ENCODE results near the gene RPUSD2. TPM values are rescaled to one million over a fixed set of nuclear protein-coding genes. Genes with fewer than 3 reads are reported as not detected.

Gene RPUSD2
- total RNA-seq, 1 donor from 2014 or later, result 10.9 TPM

DNA sequence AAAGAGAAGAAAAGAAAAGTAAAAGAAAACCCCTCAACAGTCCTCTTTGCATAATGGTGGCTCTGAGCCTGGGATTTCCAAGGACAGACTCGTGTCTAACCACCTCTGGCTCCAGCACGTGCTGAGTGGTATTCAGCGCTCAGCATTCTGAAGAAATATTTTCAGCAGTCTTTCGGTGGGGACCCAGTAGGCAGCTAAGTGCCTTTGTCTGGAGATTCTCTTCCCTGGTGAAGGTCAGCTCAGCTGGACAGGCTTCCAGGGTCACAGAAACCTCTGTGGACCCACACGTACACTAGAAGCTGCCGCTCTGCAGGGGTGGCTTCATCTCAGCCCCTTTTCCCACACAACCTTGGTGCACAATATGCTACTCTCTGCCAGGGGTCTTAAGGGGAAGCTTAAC lies 40.3 kb upstream of the RPUSD2 start:
- no peak overlapping the region for H2AFZ ChIP-seq (ENCODE audit: low read depth, low read length)
- H3K4me2 ChIP-seq (ENCODE audit: low read length), result no peak overlapping the region
- no peaks in the 10 kb centered on the region for H4K20me1 ChIP-seq (ENCODE audit: insufficient read depth, low read length)
- H3K9me3 ChIP-seq (ENCODE audit: insufficient read depth, low read depth, low read length), result no peaks in the 10 kb centered on the region
- Mint-ChIP-seq H3K27ac (ENCODE audit: unreplicated experiment) (no peak overlapping the region), H3K4me1 (ENCODE audit: low read depth, unreplicated experiment) (no peaks in the 10 kb centered on the region), H3K4me3 (ENCODE audit: unreplicated experiment) (no peak overlapping the region), H3K36me3 (ENCODE audit: low read depth, unreplicated experiment) (no peaks in the 10 kb centered on the region), H3K27me3 (ENCODE audit: low read depth, unreplicated experiment) (no peaks in the 10 kb centered on the region), H3K9me3 (ENCODE audit: unreplicated experiment) (no peaks in the 10 kb centered on the region)
- TF ChIP-seq EZH2 (IDR thresholded peaks at IDR 0.05; ENCODE audit: insufficient read depth, low read length), result no peak
- TF ChIP-seq, protein P1, sequence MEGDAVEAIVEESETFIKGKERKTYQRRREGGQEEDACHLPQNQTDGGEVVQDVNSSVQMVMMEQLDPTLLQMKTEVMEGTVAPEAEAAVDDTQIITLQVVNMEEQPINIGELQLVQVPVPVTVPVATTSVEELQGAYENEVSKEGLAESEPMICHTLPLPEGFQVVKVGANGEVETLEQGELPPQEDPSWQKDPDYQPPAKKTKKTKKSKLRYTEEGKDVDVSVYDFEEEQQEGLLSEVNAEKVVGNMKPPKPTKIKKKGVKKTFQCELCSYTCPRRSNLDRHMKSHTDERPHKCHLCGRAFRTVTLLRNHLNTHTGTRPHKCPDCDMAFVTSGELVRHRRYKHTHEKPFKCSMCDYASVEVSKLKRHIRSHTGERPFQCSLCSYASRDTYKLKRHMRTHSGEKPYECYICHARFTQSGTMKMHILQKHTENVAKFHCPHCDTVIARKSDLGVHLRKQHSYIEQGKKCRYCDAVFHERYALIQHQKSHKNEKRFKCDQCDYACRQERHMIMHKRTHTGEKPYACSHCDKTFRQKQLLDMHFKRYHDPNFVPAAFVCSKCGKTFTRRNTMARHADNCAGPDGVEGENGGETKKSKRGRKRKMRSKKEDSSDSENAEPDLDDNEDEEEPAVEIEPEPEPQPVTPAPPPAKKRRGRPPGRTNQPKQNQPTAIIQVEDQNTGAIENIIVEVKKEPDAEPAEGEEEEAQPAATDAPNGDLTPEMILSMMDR (IDR thresholded peaks at IDR 0.05; ENCODE audit: insufficient read depth, low read depth, low read length), result no peak
- H3K36me3 ChIP-seq (ENCODE audit: insufficient read depth, low read length), result no peaks in the 10 kb centered on the region
- H3K4me3 ChIP-seq (ENCODE audit: insufficient read depth, low read depth, low read length), result no peak overlapping the region
- no peaks in the 10 kb centered on the region for H3K4me1 ChIP-seq (ENCODE audit: insufficient read depth, low read length)
- H3K9ac ChIP-seq (ENCODE audit: low read length), result no peak overlapping the region
- H3K27me3 ChIP-seq (ENCODE audit: insufficient read depth, low read length), result no peaks in the 10 kb centered on the region
- DNase-seq (ENCODE audit: low read depth) (no peak), FAIRE-seq (no peak)
- H3K27ac ChIP-seq (ENCODE audit: low read depth, low read length), result no peak overlapping the region
- no peaks in the 10 kb centered on the region for H3K79me2 ChIP-seq (ENCODE audit: insufficient read depth, low read length)

DNA sequence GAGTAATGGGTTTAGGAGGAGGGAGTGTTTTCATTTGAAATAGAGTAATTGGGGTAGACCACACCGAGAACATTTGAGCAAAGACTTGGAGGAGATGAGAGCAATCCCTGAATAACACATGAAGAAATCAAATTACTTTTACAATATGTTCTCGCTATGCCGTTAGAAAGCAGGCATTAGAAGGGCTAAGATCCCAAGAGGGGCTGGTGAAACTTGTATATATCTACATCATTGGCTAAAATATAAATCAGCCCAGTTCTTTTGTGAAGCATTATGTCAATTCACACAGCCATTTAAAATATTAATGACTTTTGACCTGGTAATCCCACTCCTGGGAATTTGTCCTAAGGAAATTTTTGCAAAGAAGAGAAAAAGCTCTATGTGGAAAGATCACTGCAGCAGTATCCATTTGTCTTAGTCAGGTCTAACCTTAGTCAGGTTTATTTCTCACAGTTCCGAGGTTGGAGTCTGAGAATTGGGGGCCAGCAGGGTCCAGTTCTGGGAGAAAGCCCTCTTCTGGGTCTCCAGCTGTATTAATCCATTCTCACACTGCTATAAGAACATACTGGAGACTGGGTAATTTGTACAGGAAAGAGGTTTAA lies 35.2 kb upstream of the RPUSD2 start:
- H3K4me3 Mint-ChIP-seq (ENCODE audit: unreplicated experiment), result no peak overlapping the region
- no peak overlapping the region for H3K9ac ChIP-seq (ENCODE audit: low read length)
- no peaks in the 10 kb centered on the region for H3K9me3 ChIP-seq (ENCODE audit: insufficient read depth, low read depth, low read length)
- no peaks in the 10 kb centered on the region for H3K27me3 ChIP-seq (ENCODE audit: insufficient read depth, low read length)
- no peak overlapping the region for H3K27ac ChIP-seq (ENCODE audit: low read depth, low read length)
- H4K20me1 ChIP-seq (ENCODE audit: insufficient read depth, low read length), result no peaks in the 10 kb centered on the region
- no peak overlapping the region for H3K4me2 ChIP-seq (ENCODE audit: low read length)
- no peak overlapping the region for H3K27ac Mint-ChIP-seq (ENCODE audit: unreplicated experiment)
- H3K79me2 ChIP-seq (ENCODE audit: insufficient read depth, low read length), result no peaks in the 10 kb centered on the region
- no peaks in the 10 kb centered on the region for H3K4me1 ChIP-seq (ENCODE audit: insufficient read depth, low read length)
- no peaks in the 10 kb centered on the region for H3K36me3 ChIP-seq (ENCODE audit: insufficient read depth, low read length)
- no peaks in the 10 kb centered on the region for H3K27me3 Mint-ChIP-seq (ENCODE audit: low read depth, unreplicated experiment)
- no peak overlapping the region for H3K4me3 ChIP-seq (ENCODE audit: insufficient read depth, low read depth, low read length)
- no peak for TF ChIP-seq EZH2 (IDR thresholded peaks at IDR 0.05; ENCODE audit: insufficient read depth, low read length)
- TF ChIP-seq, protein P1 (IDR thresholded peaks at IDR 0.05; ENCODE audit: insufficient read depth, low read depth, low read length), result no peak
- no peaks in the 10 kb centered on the region for H3K9me3 Mint-ChIP-seq (ENCODE audit: unreplicated experiment)
- no peaks in the 10 kb centered on the region for H3K4me1 Mint-ChIP-seq (ENCODE audit: low read depth, unreplicated experiment)
- no peak overlapping the region for H2AFZ ChIP-seq (ENCODE audit: low read depth, low read length)
- FAIRE-seq, result no peak
- no peak for DNase-seq (ENCODE audit: low read depth)
- peaks cover 14% of the 10 kb centered on the region for H3K36me3 Mint-ChIP-seq (ENCODE audit: low read depth, unreplicated experiment)

DNA sequence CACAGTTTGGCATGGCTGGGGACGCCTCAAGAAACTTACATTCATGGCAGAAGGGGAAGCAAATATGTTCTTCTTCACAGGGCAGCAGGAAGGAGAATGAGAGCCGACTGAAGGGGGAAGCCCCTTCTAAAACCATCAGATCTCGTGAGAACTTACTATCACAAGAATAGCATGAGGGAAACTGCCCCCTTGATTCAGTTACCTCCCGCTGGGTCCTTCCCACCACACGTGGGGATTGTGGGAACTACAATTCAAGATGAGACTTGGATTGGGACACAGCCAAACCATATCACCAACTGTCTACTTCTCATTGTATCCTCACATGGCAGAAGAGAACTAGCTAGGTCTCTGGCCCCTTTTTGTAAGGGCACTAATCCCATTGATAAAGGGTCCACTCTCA lies 34.7 kb upstream of the RPUSD2 start:
- FAIRE-seq (no peak), DNase-seq (ENCODE audit: low read depth) (no peak)
- no peaks in the 10 kb centered on the region for H3K9me3 ChIP-seq (ENCODE audit: insufficient read depth, low read depth, low read length)
- no peak overlapping the region for H3K27ac Mint-ChIP-seq (ENCODE audit: unreplicated experiment)
- H3K4me3 Mint-ChIP-seq (ENCODE audit: unreplicated experiment), result no peak overlapping the region
- no peak overlapping the region for H3K9ac ChIP-seq (ENCODE audit: low read length)
- no peak overlapping the region for H3K4me2 ChIP-seq (ENCODE audit: low read length)
- TF ChIP-seq EZH2 (IDR thresholded peaks at IDR 0.05; ENCODE audit: insufficient read depth, low read length), result no peak
- TF ChIP-seq, protein P1 (IDR thresholded peaks at IDR 0.05; ENCODE audit: insufficient read depth, low read depth, low read length), result no peak
- H2AFZ ChIP-seq (ENCODE audit: low read depth, low read length), result no peak overlapping the region
- no peak overlapping the region for H3K4me3 ChIP-seq (ENCODE audit: insufficient read depth, low read depth, low read length)
- peaks cover 14% of the 10 kb centered on the region for H3K36me3 Mint-ChIP-seq (ENCODE audit: low read depth, unreplicated experiment)
- H3K27ac ChIP-seq (ENCODE audit: low read depth, low read length), result no peak overlapping the region
- no peaks in the 10 kb centered on the region for H3K27me3 Mint-ChIP-seq (ENCODE audit: low read depth, unreplicated experiment)
- no peaks in the 10 kb centered on the region for H4K20me1 ChIP-seq (ENCODE audit: insufficient read depth, low read length)
- H3K79me2 ChIP-seq (ENCODE audit: insufficient read depth, low read length), result no peaks in the 10 kb centered on the region
- H3K27me3 ChIP-seq (ENCODE audit: insufficient read depth, low read length), result no peaks in the 10 kb centered on the region
- no peaks in the 10 kb centered on the region for H3K36me3 ChIP-seq (ENCODE audit: insufficient read depth, low read length)
- no peaks in the 10 kb centered on the region for H3K4me1 ChIP-seq (ENCODE audit: insufficient read depth, low read length)
- no peaks in the 10 kb centered on the region for H3K4me1 Mint-ChIP-seq (ENCODE audit: low read depth, unreplicated experiment)
- no peaks in the 10 kb centered on the region for H3K9me3 Mint-ChIP-seq (ENCODE audit: unreplicated experiment)

Measured in astrocyte (in vitro differentiated cells and primary cell).